ENCODE measurements around the gene AOX1.
"Not testable (repeated sequence)": the region's sequence is repeated elsewhere in the genome, so short reads cannot be mapped to it uniquely, and the experiment has no call there.

AOX1 gene

DNA sequence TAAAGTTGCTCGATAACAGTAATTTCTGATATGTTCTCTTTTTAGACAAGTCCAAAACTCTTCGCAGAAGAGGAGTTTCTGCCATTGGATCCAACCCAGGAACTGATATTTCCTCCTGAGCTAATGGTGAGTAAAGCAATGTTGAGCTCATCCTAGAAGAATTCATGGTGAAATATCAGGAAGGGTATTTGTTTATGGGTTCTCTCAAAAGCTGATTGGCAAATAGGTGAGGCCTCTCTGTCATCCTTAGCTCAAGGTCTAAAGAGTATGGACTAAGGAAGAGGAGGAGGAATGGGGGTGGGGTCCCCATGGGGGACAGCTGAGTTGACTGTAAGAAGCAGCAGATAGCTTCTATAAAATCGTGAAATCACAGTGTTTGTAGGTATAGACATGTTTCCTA lies 18.2 kb downstream of the AOX1 start:
- TF ChIP-seq, protein P1, sequence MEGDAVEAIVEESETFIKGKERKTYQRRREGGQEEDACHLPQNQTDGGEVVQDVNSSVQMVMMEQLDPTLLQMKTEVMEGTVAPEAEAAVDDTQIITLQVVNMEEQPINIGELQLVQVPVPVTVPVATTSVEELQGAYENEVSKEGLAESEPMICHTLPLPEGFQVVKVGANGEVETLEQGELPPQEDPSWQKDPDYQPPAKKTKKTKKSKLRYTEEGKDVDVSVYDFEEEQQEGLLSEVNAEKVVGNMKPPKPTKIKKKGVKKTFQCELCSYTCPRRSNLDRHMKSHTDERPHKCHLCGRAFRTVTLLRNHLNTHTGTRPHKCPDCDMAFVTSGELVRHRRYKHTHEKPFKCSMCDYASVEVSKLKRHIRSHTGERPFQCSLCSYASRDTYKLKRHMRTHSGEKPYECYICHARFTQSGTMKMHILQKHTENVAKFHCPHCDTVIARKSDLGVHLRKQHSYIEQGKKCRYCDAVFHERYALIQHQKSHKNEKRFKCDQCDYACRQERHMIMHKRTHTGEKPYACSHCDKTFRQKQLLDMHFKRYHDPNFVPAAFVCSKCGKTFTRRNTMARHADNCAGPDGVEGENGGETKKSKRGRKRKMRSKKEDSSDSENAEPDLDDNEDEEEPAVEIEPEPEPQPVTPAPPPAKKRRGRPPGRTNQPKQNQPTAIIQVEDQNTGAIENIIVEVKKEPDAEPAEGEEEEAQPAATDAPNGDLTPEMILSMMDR (IDR thresholded peaks at IDR 0.05; ENCODE audit: low read depth, low read length, missing control alignments), result no peak
- no peaks in the 10 kb centered on the region for H3K36me3 ChIP-seq (replicated peaks)
- DNase-seq, result peak; percentile 31
- no peaks in the 10 kb centered on the region for H3K27me3 ChIP-seq (replicated peaks)
- in situ Hi-C loops (cut with HindIII; ENCODE audit: low pct_ligation_motif_present, low sequenced_read_pairs), result no loop called here
- H3K4me3 ChIP-seq (ENCODE audit: low read depth, low read length), result no peak overlapping the region
- H3K27ac ChIP-seq, result peak overlapping the region; percentile 65

DNA sequence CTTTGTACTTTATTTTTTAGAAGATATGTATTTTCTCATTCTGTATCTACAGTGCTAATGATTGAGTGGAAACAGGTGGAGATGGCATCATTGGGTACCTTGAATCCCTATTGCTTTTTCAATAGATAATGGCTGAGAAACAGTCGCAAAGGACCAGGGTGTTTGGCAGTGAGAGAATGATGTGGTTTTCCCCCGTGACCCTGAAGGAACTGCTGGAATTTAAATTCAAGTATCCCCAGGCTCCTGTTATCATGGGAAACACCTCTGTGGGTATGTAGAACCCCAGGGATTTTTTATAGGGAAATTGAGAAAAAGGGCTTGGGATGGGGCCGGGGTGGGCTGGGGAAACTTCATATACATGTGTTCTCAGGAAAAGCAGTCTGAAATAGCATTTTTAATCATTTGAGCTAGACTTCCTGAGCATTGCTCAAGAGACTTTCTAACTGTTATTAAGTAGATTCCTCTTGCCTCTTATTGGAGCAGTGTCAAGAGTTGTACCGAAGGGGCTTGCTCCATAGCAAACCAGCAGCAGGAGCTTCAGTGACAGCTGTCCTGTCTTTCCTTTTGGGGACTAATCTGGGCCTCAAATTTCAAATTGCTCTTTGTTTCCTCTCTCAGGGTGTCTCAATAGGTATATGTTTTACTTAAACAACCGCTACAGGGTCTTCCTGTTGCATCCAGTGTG lies 18.9 kb downstream of the AOX1 start:
- no peaks in the 10 kb centered on the region for H3K27me3 ChIP-seq (replicated peaks)
- no peak for DNase-seq
- H3K36me3 ChIP-seq (replicated peaks), result no peaks in the 10 kb centered on the region
- peak overlapping the region; percentile 65 for H3K27ac ChIP-seq
- H3K4me3 ChIP-seq (ENCODE audit: low read depth, low read length), result no peak overlapping the region
- TF ChIP-seq, protein P1 (IDR thresholded peaks at IDR 0.05; ENCODE audit: low read depth, low read length, missing control alignments), result no peak
- in situ Hi-C loops (cut with HindIII; ENCODE audit: low pct_ligation_motif_present, low sequenced_read_pairs), result no loop called here

DNA sequence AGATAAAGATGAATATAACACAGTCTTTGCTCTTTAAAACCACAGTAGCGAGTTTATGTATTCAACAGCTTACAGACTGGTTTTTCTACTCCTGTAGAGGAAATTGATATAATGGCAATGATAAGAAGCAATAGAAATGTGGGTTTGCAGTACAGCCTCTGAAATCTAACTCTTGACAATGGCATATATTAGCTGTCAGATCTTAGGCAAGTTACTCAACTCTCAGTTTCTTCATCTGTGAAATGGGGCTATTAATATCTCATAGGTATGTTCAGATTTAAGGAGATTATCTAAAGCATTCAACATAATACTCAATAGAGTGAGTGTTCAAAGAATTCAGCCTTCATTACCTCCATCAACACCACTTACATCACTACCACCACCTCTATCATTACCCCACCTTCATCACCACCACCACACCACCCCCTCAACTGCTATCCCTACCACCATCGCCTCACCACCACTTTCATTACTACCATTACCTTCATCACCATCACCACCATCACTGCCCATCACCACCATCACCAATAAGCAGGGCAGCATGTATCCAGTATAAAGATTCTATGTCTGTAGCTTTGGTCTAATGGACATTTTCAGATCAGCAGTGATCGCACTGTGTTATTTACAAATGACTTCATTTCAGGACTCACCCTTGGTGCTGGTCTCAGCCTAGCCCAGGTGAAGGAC lies 22.7 kb downstream of the AOX1 start:
- Histone ChIP-seq H3K27ac (peak overlapping the region; percentile 2), H3K36me3 (replicated peaks) (no peaks in the 10 kb centered on the region), H3K4me3 (ENCODE audit: low read depth, low read length) (no peak overlapping the region), H3K27me3 (replicated peaks) (no peaks in the 10 kb centered on the region)
- no peak for DNase-seq
- in situ Hi-C loops (cut with HindIII; ENCODE audit: low pct_ligation_motif_present, low sequenced_read_pairs), result no loop called here
- TF ChIP-seq, protein P1 (IDR thresholded peaks at IDR 0.05; ENCODE audit: low read depth, low read length, missing control alignments), result no peak

DNA sequence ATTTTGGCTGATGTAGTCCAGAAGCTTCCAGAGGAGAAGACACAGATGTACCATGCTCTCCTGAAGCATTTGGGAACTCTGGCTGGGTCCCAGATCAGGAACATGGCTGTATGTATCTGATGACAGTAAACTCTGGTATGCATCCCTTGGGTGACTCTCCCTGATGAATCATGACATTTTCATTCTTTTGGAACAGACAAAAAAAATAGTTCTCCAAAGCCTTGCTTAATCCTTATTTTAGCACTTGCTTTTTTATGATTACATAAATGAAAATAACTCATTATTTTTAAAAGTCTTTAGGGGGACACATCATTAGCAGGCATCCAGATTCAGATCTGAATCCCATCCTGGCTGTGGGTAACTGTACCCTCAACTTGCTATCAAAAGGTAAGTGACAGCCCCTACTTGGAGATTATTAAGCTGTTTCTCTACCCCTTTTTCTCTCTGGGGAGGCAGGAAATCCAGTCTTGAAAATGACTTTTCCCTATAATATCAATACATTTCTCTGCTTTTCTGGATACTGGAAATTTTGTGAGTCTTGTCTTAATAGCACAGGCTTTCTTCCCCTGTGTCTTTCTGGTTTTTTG lies 23.3 kb downstream of the AOX1 start:
- H3K27me3 ChIP-seq (replicated peaks), result no peaks in the 10 kb centered on the region
- TF ChIP-seq, protein P1 (IDR thresholded peaks at IDR 0.05; ENCODE audit: low read depth, low read length, missing control alignments), result no peak
- peak; percentile 87 for DNase-seq
- in situ Hi-C loops (cut with HindIII; ENCODE audit: low pct_ligation_motif_present, low sequenced_read_pairs), result no loop called here
- no peak overlapping the region for H3K4me3 ChIP-seq (ENCODE audit: low read depth, low read length)
- no peaks in the 10 kb centered on the region for H3K36me3 ChIP-seq (replicated peaks)
- peak overlapping the region; percentile 67 for H3K27ac ChIP-seq

GRCh38 chr2:200610217-200610616 lies 24.4 kb downstream of the AOX1 start:
- H3K36me3 ChIP-seq (replicated peaks); H3K4me3 ChIP-seq (ENCODE audit: low read depth, low read length); H3K27me3 ChIP-seq (replicated peaks); H3K27ac ChIP-seq; in situ Hi-C loops (cut with HindIII; ENCODE audit: low pct_ligation_motif_present, low sequenced_read_pairs); DNase-seq: not testable (repeated sequence)

DNA sequence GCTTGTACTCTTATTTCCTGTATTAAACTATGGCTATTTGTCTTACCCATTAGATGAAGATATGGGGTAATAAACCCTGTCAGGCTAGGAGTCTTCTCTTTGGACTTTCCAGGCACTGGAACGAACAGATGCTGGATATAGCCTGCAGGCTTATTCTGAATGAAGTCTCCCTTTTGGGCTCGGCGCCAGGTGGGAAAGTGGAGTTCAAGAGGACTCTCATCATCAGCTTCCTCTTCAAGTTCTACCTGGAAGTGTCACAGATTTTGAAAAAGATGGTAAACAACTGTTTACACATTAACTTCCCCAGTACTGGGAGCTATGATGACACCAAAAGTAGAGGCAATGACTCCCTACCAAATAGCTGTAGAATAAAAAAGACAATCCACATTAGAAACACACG lies 27.9 kb downstream of the AOX1 start:
- no peak overlapping the region for H3K4me3 ChIP-seq (ENCODE audit: low read depth, low read length)
- H3K27me3 ChIP-seq (replicated peaks), result no peaks in the 10 kb centered on the region
- no peak for DNase-seq
- H3K27ac ChIP-seq, result no peak overlapping the region
- in situ Hi-C loops (cut with HindIII; ENCODE audit: low pct_ligation_motif_present, low sequenced_read_pairs), result no loop called here
- H3K36me3 ChIP-seq (replicated peaks), result no peaks in the 10 kb centered on the region
- TF ChIP-seq, protein P1 (IDR thresholded peaks at IDR 0.05; ENCODE audit: low read depth, low read length, missing control alignments), result no peak
